Dermis microvascular lymphatic vessel endothelial cell (primary cell): ENCODE measurements around the gene RUNX3. TPM values are rescaled to one million over a fixed set of nuclear protein-coding genes. Genes with fewer than 3 reads are reported as not detected.

Source experiments
- total RNA-seq: library from RNA; depleted of rRNA; stranded (reverse); fragments of >200 nt; gene quantifications from 2 replicates; pipeline ENCODE4 v1.2.1, GENCODE V29; 2014

RUNX3 gene
- total RNA-seq, 1 donor from 2014 or later = not detected

Other genes with a start within 250 kb of the RUNX3 start
- gene CLIC4, start 184.8 kb downstream of the RUNX3 start, total RNA-seq = 141 and 173 TPM in 2 replicates